Measurements from ENCODE around the gene IFT81.

IFT81 gene

DNA sequence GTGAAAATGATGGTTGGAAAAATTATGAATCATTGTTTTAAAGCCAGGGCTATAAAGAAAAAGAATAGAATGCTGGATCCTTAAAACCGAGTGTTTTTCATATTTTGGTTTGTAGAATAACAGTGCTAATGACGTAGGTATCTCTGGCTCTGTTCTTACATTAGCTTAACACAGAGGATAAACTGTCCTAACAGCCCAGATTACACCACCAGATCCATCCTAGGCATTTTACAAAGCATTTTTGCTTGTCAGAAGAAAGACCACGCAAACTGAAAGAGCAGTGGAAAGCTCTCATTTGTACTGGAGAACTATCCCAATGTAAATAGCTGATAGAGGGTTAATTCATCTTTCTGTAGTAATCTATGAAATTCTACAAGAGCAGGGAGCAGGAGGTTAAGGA is 13.6 kb downstream of the IFT81 start:
- H3K27me3 ChIP-seq (ENCODE audit: control insufficient read depth, insufficient read depth, low read length): no peaks in the 10 kb centered on the region
- H3K9ac ChIP-seq (ENCODE audit: low read depth, low read length): no peak overlapping the region
- H3K4me1 ChIP-seq (ENCODE audit: control insufficient read depth, insufficient read depth, low read length): no peaks in the 10 kb centered on the region
- peaks cover 5% of the 10 kb centered on the region for H3K36me3 ChIP-seq (ENCODE audit: control insufficient read depth, insufficient read depth, low read length)
- no peak overlapping the region for H3K4me3 ChIP-seq (ENCODE audit: low read depth, low read length)
- no peaks in the 10 kb centered on the region for H3K9me3 ChIP-seq (ENCODE audit: control insufficient read depth, insufficient read depth, low read length)

DNA sequence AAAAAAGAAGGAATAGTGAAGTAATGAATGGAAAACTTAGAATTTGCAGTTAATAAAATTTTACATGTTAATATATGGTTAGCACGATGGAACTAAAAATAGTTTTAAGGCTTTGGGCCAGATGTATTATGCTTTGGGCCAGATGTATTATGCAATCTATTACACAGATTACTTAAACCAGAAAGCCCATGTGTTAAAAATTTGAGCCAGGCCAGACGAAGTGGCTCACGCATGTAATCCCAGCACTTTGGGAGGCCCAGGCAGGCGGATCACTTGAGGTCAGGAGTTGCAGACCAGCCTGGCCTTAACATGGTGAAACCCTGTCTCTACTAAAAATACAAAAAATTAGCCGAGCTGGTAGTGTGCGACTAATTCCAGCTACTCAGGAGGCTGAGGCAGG is 17.2 kb downstream of the IFT81 start:
- Histone ChIP-seq H3K9ac (ENCODE audit: low read depth, low read length) (no peak overlapping the region), H3K9me3 (ENCODE audit: control insufficient read depth, insufficient read depth, low read length) (no peaks in the 10 kb centered on the region), H3K4me1 (ENCODE audit: control insufficient read depth, insufficient read depth, low read length) (no peaks in the 10 kb centered on the region), H3K4me3 (ENCODE audit: low read depth, low read length) (no peak overlapping the region), H3K36me3 (ENCODE audit: control insufficient read depth, insufficient read depth, low read length) (peaks cover 5% of the 10 kb centered on the region), H3K27me3 (ENCODE audit: control insufficient read depth, insufficient read depth, low read length) (no peaks in the 10 kb centered on the region)

DNA sequence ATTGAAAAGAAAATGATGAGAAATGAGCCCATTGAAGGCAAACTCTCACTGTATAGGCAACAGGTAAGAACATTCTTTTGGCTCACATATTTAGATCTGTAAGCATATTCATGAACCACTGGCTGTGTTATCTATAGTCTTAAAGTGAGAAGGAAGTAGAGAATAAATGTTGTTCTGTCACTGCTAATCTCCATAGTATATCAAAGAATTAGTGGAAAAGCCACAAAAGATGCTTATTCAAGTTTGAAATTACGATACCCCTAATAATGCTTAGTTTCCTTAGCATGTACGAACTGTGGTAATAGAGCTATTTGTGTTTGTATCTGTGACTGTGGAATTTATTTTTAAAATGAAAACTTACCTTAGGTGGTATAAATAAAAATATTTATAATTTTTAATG is 22.8 kb downstream of the IFT81 start:
- Histone ChIP-seq H3K9me3 (ENCODE audit: control insufficient read depth, insufficient read depth, low read length) (no peaks in the 10 kb centered on the region), H3K36me3 (ENCODE audit: control insufficient read depth, insufficient read depth, low read length) (peaks cover 3% of the 10 kb centered on the region)

DNA sequence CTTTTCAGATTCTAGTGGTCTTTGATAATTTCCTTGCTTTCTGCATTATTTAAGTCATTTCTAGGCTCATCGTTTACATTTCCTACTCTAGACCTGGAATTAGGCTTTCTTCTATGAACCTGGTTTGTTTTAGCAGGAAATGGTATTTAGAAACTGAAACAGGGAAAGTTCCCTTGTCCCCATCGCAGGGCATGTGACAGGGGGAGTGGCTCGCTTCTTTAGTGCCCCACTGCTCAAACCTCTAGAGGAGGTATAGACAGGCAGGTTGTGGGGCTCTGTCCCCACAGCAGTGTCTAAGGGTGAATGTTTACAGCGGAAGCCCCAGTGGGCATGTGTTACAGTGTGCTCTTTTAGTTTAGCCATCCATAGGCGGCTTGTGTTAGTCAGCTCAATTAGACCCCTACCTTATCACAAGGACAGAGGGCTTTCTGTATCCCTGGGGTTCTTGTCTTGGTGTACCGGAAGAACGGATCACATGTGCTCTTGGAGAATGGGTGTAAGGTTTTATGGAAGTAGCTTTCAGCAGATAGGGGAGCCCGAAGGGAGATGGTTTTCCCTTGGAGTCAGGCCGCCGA is 25.0 kb downstream of the IFT81 start:
- no peak overlapping the region for H3K9ac ChIP-seq (ENCODE audit: low read depth, low read length)
- H3K9me3 ChIP-seq (ENCODE audit: control insufficient read depth, insufficient read depth, low read length): no peaks in the 10 kb centered on the region
- H3K4me1 ChIP-seq (ENCODE audit: control insufficient read depth, insufficient read depth, low read length): no peaks in the 10 kb centered on the region
- H3K36me3 ChIP-seq (ENCODE audit: control insufficient read depth, insufficient read depth, low read length): peaks cover 3% of the 10 kb centered on the region
- no peaks in the 10 kb centered on the region for H3K27me3 ChIP-seq (ENCODE audit: control insufficient read depth, insufficient read depth, low read length)
- H3K4me3 ChIP-seq (ENCODE audit: low read depth, low read length): no peak overlapping the region

More for the DNA sequence above, 22.8 kb downstream of the IFT81 start:
- no peak overlapping the region for H3K9ac ChIP-seq (ENCODE audit: low read depth, low read length)
- H3K4me3 ChIP-seq (ENCODE audit: low read depth, low read length): no peak overlapping the region
- H3K27me3 ChIP-seq (ENCODE audit: control insufficient read depth, insufficient read depth, low read length): no peaks in the 10 kb centered on the region
- no peaks in the 10 kb centered on the region for H3K4me1 ChIP-seq (ENCODE audit: control insufficient read depth, insufficient read depth, low read length)

DNA sequence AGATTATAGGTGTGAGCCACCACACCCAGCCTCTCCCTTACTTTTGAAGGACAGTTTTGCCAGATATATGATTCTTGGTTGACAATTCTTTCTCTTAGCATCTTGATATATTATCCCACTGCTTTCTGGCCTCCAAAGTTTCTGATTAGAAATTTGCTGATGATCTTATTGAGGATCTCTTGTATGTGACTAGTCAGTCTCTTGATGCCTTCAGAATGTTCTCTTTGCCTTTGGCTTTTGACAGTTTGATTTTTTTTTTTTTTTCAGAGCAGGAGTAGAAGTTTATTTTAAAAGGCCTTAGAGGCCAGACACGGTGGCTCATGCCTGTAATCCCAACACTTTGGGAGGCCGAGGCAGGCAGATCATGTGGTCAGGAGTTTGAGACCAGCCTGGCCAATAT is 32.6 kb downstream of the IFT81 start:
- no peaks in the 10 kb centered on the region for H3K27me3 ChIP-seq (ENCODE audit: control insufficient read depth, insufficient read depth, low read length)
- no peak overlapping the region for H3K4me3 ChIP-seq (ENCODE audit: low read depth, low read length)
- no peak overlapping the region for H3K9ac ChIP-seq (ENCODE audit: low read depth, low read length)
- no peaks in the 10 kb centered on the region for H3K4me1 ChIP-seq (ENCODE audit: control insufficient read depth, insufficient read depth, low read length)
- H3K36me3 ChIP-seq (ENCODE audit: control insufficient read depth, insufficient read depth, low read length): no peaks in the 10 kb centered on the region
- H3K9me3 ChIP-seq (ENCODE audit: control insufficient read depth, insufficient read depth, low read length): no peaks in the 10 kb centered on the region

DNA sequence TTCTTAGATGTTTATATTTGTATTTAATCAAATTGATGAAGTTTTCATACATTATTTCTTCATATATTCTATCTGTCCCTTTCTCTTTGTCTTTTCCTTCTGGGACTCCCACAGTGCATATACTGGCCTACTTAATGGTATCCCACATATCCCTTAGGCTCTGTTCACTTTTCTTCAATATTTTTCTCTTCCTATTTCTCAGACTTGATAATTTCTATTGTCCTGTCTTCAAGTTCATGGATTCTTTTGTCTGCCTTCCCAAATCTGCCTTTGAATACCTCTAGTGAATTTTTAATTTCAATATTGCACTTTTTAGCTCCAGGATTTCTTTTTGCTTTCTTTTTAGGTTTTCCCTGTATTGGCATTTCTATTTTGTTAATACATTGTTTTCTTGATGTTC is 33.4 kb downstream of the IFT81 start:
- Histone ChIP-seq H3K4me1 (ENCODE audit: control insufficient read depth, insufficient read depth, low read length) (no peaks in the 10 kb centered on the region), H3K9me3 (ENCODE audit: control insufficient read depth, insufficient read depth, low read length) (no peaks in the 10 kb centered on the region), H3K9ac (ENCODE audit: low read depth, low read length) (no peak overlapping the region), H3K36me3 (ENCODE audit: control insufficient read depth, insufficient read depth, low read length) (no peaks in the 10 kb centered on the region), H3K27me3 (ENCODE audit: control insufficient read depth, insufficient read depth, low read length) (no peaks in the 10 kb centered on the region), H3K4me3 (ENCODE audit: low read depth, low read length) (no peak overlapping the region)

DNA sequence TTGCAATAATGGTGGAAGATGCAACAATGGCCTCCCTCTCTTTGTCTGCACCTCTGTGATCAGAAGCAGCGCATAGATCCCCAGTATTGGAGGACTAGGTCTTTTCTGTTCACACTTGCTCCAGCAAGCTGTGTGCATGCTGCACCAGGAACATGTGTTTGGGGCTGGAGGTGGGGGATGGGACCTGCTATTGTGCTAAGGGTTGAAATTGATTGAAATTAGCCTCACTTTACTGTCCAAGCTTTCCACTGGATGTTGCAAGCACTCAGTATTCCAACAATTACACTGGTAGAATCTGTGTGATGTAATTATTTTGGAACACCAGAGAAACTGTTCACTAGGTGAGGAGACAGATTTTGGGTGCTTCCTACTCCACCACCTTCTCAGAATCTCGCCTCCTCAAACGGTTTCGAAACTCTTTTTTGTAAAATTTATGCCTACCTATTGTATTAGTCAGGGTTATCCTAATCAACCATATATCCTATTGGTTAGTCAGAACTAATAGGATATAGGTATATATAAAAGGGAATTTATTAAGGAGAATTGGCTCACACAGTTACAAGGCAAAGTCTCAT is 35.6 kb downstream of the IFT81 start:
- Histone ChIP-seq H3K9ac (ENCODE audit: low read depth, low read length) (no peak overlapping the region), H3K4me3 (ENCODE audit: low read depth, low read length) (no peak overlapping the region), H3K4me1 (ENCODE audit: control insufficient read depth, insufficient read depth, low read length) (no peaks in the 10 kb centered on the region), H3K9me3 (ENCODE audit: control insufficient read depth, insufficient read depth, low read length) (no peaks in the 10 kb centered on the region), H3K36me3 (ENCODE audit: control insufficient read depth, insufficient read depth, low read length) (no peaks in the 10 kb centered on the region), H3K27me3 (ENCODE audit: control insufficient read depth, insufficient read depth, low read length) (no peaks in the 10 kb centered on the region)

DNA sequence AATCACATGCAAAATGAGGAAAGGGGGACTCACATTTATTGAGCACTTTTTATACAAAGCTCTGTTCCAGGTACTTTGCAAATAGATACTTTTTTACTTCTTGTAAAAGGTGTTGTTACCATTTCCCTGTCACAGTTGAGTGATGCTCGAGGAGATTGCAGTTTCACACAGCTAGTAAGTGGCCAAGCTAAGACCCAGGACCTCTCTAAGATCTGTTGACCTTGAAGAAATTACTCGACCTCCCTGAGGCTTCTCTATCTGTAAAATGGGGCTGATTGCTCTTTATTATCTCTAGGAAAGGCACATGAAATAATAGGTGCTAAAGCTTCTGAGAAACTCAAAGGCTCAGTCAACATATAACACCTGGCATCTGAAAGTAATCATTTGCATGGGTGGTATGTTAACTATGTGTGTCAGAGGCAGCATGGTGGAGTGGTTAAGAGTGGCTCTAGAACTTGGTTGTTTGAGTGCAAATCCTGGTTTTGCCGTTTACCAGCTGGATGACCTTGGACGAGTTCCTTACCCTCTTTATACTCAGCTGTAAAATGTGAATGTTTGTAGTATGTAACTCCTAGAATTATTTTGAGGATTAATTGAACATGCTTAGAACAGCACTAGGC is 41.5 kb downstream of the IFT81 start:
- Histone ChIP-seq H3K36me3 (ENCODE audit: control insufficient read depth, insufficient read depth, low read length) (no peaks in the 10 kb centered on the region), H3K4me1 (ENCODE audit: control insufficient read depth, insufficient read depth, low read length) (peaks cover 4% of the 10 kb centered on the region), H3K27me3 (ENCODE audit: control insufficient read depth, insufficient read depth, low read length) (no peaks in the 10 kb centered on the region), H3K9ac (ENCODE audit: low read depth, low read length) (no peak overlapping the region), H3K9me3 (ENCODE audit: control insufficient read depth, insufficient read depth, low read length) (no peaks in the 10 kb centered on the region), H3K4me3 (ENCODE audit: low read depth, low read length) (no peak overlapping the region)

DNA sequence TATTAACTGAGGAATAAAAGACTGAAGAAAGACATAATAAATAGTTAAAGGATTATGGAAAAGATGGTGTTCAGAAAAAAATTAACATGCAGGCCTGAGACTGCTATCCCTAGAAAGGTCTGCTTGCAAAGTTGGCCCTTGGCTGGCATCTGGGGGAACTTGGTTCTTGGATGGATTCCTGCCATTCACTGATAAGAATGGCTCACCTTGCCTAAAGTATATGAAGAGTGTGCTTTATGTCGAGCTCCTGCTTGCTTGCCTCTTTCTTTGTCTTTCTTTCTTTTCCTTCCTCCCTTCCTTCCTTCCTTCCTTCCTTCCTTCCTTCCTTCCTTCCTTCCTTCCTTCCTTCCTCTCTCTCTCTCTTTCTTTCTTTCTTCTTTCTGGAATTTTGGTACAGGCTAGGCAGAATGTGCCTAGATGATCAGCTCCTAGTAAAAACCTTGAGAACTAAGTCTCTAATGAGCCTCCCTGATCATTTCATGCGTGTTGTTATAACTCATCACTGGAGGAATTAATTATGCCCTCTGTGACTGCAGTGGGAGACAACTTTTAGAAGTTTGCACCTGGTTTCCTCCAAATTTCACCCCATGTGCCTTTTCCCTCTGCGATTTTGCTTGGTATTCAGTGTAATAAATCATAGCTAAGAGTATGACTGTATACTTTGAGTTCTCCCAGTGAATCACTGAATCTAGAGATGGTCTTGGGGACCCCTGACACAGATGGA is 44.7 kb downstream of the IFT81 start:
- no peaks in the 10 kb centered on the region for H3K36me3 ChIP-seq (ENCODE audit: control insufficient read depth, insufficient read depth, low read length)
- H3K4me3 ChIP-seq (ENCODE audit: low read depth, low read length): no peak overlapping the region
- no peaks in the 10 kb centered on the region for H3K27me3 ChIP-seq (ENCODE audit: control insufficient read depth, insufficient read depth, low read length)
- no peak overlapping the region for H3K9ac ChIP-seq (ENCODE audit: low read depth, low read length)
- no peaks in the 10 kb centered on the region for H3K9me3 ChIP-seq (ENCODE audit: control insufficient read depth, insufficient read depth, low read length)
- H3K4me1 ChIP-seq (ENCODE audit: control insufficient read depth, insufficient read depth, low read length): peaks cover 4% of the 10 kb centered on the region

DNA sequence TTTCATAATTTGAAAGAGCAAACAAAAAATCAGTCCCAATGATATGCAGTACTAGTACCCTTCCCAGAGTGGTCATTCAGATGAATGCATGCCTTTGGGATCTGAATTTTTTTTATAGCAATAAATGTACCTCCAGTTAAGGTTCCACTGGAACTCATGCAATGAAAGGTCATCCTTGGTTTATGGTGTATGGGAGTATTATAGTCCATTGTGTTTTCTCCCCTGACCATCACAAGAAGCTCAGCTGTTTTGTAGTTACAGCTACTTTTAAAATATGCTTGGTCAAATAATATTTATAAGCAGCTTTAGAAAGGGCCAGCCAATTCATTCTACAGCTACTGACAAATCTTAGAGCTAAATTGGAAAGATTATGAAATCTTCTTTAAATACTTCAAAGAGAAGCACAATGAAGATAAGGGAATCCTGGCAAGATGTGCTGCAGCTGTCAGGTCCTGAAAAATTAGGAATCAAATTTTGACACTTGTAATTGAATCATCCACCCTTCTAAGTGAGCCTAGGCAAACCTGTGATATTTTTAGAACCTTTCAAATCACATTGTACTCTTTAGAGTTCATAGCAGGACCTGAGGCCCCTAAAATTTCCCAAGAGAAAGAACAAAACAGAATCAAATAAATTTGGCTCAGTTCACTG is 46.5 kb downstream of the IFT81 start:
- Histone ChIP-seq H3K4me3 (ENCODE audit: low read depth, low read length) (no peak overlapping the region), H3K9ac (ENCODE audit: low read depth, low read length) (no peak overlapping the region), H3K4me1 (ENCODE audit: control insufficient read depth, insufficient read depth, low read length) (peaks cover 2% of the 10 kb centered on the region), H3K9me3 (ENCODE audit: control insufficient read depth, insufficient read depth, low read length) (no peaks in the 10 kb centered on the region), H3K36me3 (ENCODE audit: control insufficient read depth, insufficient read depth, low read length) (no peaks in the 10 kb centered on the region), H3K27me3 (ENCODE audit: control insufficient read depth, insufficient read depth, low read length) (no peaks in the 10 kb centered on the region)

DNA sequence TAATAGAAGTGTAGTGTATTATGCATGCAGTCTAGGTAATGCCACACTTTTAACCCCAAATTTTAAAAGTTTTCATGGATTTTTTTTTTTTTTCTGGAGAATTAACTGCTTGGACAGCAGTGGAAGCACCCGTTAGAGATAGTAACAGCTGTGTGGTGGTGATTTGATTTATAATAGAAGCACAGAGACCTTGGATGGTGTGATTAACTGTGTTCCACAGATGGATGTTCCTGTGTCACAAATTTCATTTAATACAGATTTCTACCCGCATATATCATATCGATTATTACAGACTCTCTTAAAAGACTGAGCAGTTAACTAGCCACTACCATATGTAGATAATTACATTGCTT is 47.0 kb downstream of the IFT81 start:
- Histone ChIP-seq H3K4me3 (ENCODE audit: low read depth, low read length) (no peak overlapping the region), H3K4me1 (ENCODE audit: control insufficient read depth, insufficient read depth, low read length) (no peaks in the 10 kb centered on the region), H3K27me3 (ENCODE audit: control insufficient read depth, insufficient read depth, low read length) (no peaks in the 10 kb centered on the region), H3K36me3 (ENCODE audit: control insufficient read depth, insufficient read depth, low read length) (no peaks in the 10 kb centered on the region), H3K9me3 (ENCODE audit: control insufficient read depth, insufficient read depth, low read length) (no peaks in the 10 kb centered on the region), H3K9ac (ENCODE audit: low read depth, low read length) (no peak overlapping the region)
